WTC11 (cell line): ENCODE measurements around the gene COPZ1. TPM values are rescaled to one million over a fixed set of nuclear protein-coding genes. Genes with fewer than 3 reads are reported as not detected.

ENCODE experiments used
- ATAC-seq: fragments of 200-7000 bp; cut with Tn5 transposase; 2 replicates; pipeline ENCODE4 v1.10.0; 2021; ENCODE audit warnings: mild to moderate bottlenecking, moderate library complexity
- CTCF ChIA-PET: fragments of 300-600 bp; sonication (Branson Sonifier 250); formaldehyde crosslinking; loops from one replicate; lab custom pipeline; 2021; ENCODE audit warnings: antibody characterized with exemption; lab: Charles Lee
- POLR2A ChIA-PET: fragments of 350-600 bp; sonication (Branson Sonifier 250); formaldehyde crosslinking; loops from one replicate; lab custom pipeline; 2021; ENCODE audit warnings: antibody characterized with exemption; lab: Charles Lee
- DNase-seq: peaks from one replicate; pipeline ENCODE4 v3.0.0; 2021; ENCODE audit warnings: low spot score
- H3K27ac Mint-ChIP-seq: 2 replicates; pipeline ENCODE4 v1.8.0; 2021; ENCODE audit warnings: mixed read lengths
- H3K27me3 Mint-ChIP-seq: 2 replicates; pipeline ENCODE4 v1.8.0; 2021; ENCODE audit warnings: low read depth, mild to moderate bottlenecking, moderate library complexity, mixed read lengths
- H3K36me3 Mint-ChIP-seq: 2 replicates; pipeline ENCODE4 v1.8.0; 2021; ENCODE audit warnings: mixed read lengths
- H3K4me1 Mint-ChIP-seq: 2 replicates; pipeline ENCODE4 v1.8.0; 2022; ENCODE audit warnings: mixed read lengths
- H3K4me3 Mint-ChIP-seq: 2 replicates; pipeline ENCODE4 v1.8.0; 2021; ENCODE audit warnings: mild to moderate bottlenecking, moderate library complexity, mixed read lengths
- H3K9me3 Mint-ChIP-seq: 2 replicates; pipeline ENCODE4 v1.8.0; 2021; ENCODE audit warnings: mixed read lengths
- AFF4 ChIP-seq: sonication (generic); formaldehyde crosslinking; IDR thresholded peaks from 2 replicates; pipeline ENCODE4 v1.8.1; 2023; ENCODE audit warnings: mild to moderate bottlenecking, missing genetic modification reagents, borderline replicate concordance
- ATF3 ChIP-seq: sonication (generic); formaldehyde crosslinking; conservative IDR thresholded peaks from 2 replicates; pipeline ENCODE4 v1.8.1; 2022; ENCODE audit warnings: mild to moderate bottlenecking, missing genetic modification reagents
- CTCF ChIP-seq: fragments of 200-600 bp; IDR thresholded peaks from 2 replicates; pipeline ENCODE4 v1.8.0; 2022; ENCODE audit warnings: antibody characterized with exemption
- E2F4 ChIP-seq: sonication (generic); formaldehyde crosslinking; IDR thresholded peaks from 2 replicates; pipeline ENCODE4 v1.8.1; 2022; ENCODE audit warnings: low read depth, mild to moderate bottlenecking, moderate library complexity, missing genetic modification reagents, borderline replicate concordance
- FOXJ3 ChIP-seq: sonication (generic); formaldehyde crosslinking; IDR thresholded peaks from 2 replicates; pipeline ENCODE4 v1.9.0; 2021; ENCODE audit warnings: missing genetic modification reagents, mild to moderate bottlenecking, borderline replicate concordance
- HMGA2 ChIP-seq: fragments of 250-450 bp; sonication (Bioruptor Pico); IDR thresholded peaks from 2 replicates; pipeline ENCODE4 v1.4.0; 2021; ENCODE audit warnings: mild to moderate bottlenecking, moderate library complexity
- MXD4 ChIP-seq: fragments of 250-450 bp; sonication (Bioruptor Pico); IDR thresholded peaks from 2 replicates; pipeline ENCODE4 v1.8.0; 2021; ENCODE audit warnings: mild to moderate bottlenecking, moderate library complexity, borderline replicate concordance
- NR2C2 ChIP-seq: sonication (generic); formaldehyde crosslinking; IDR thresholded peaks from 2 replicates; pipeline ENCODE4 v1.8.0; 2022; ENCODE audit warnings: mild to moderate bottlenecking, missing genetic modification reagents
- RORB ChIP-seq: fragments of 250-450 bp; sonication (Bioruptor Pico); IDR thresholded peaks from 2 replicates; pipeline ENCODE4 v1.9.0; 2021; ENCODE audit warnings: mild to moderate bottlenecking
- SMAD4 ChIP-seq: sonication (generic); formaldehyde crosslinking; IDR thresholded peaks from 2 replicates; pipeline ENCODE4 v1.8.0; 2022; ENCODE audit warnings: mild to moderate bottlenecking, missing genetic modification reagents
- STAT6 ChIP-seq: sonication (generic); formaldehyde crosslinking; conservative IDR thresholded peaks from 2 replicates; pipeline ENCODE4 v1.8.1; 2023; ENCODE audit warnings: mild to moderate bottlenecking, low read depth, missing genetic modification reagents, moderate library complexity
- TEAD4 ChIP-seq: sonication (generic); formaldehyde crosslinking; IDR thresholded peaks from 2 replicates; pipeline ENCODE4 v1.8.0; 2022; ENCODE audit warnings: mild to moderate bottlenecking, missing genetic modification reagents
- total RNA-seq: library from RNA; stranded (reverse); gene quantifications from 3 replicates; pipeline ENCODE4 v1.2.3, GENCODE V29; 2021

COPZ1 gene
- total RNA-seq, 1 experiment from 2014 or later, result 98.2 TPM

- ChIA-PET CTCF (interaction anchor here (1.0 kb wide), 1 partner anchor 10 kb away, joined by 3 read pairs; no protein-coding TSS in a partner anchor), POLR2A (no interaction called here)
- Mint-ChIP-seq H3K27ac (no peak overlapping the region), H3K4me3 (no peak overlapping the region), H3K9me3 (no peaks in the 10 kb centered on the region), H3K4me1 (peaks cover 47% of the 10 kb centered on the region), H3K27me3 (peaks cover 18% of the 10 kb centered on the region), H3K36me3 (peaks cover 46% of the 10 kb centered on the region)
- ATAC-seq, result no peak
- no peak for DNase-seq
- no peak for TF ChIP-seq E2F4 (CRISPR knock-in tag)
- no peak for TF ChIP-seq SMAD4 (CRISPR knock-in tag)
- no peak for TF ChIP-seq TEAD4 (CRISPR knock-in tag)
Measured at GRCh38 chr12:54349036-54349435, 24.1 kb downstream of the COPZ1 start.

- Mint-ChIP-seq H3K4me3 (no peak overlapping the region), H3K4me1 (peaks cover 47% of the 10 kb centered on the region), H3K9me3 (no peaks in the 10 kb centered on the region), H3K36me3 (peaks cover 45% of the 10 kb centered on the region), H3K27ac (no peak overlapping the region), H3K27me3 (peaks cover 18% of the 10 kb centered on the region)
- CTCF ChIA-PET, result interaction anchor here (1.0 to 4.3 kb wide), 6 partner anchors 9 to 158 kb away, joined by 3 to 61 read pairs (median 4); partner anchors contain the start of gene COPZ1
- DNase-seq (no peak), ATAC-seq (no peak)
- TF ChIP-seq SMAD4 (CRISPR knock-in tag) (no peak), FOXJ3 (CRISPR knock-in tag) (no peak), RORB (CRISPR knock-in tag) (no peak), STAT6 (CRISPR knock-in tag) (no peak), NR2C2 (no peak), HMGA2 (CRISPR knock-in tag) (no peak), AFF4 (no peak), MXD4 (CRISPR knock-in tag) (no peak), ATF3 (CRISPR knock-in tag) (no peak), CTCF (no peak)
- POLR2A ChIA-PET, result no interaction called here
Measured at GRCh38 chr12:54349679-54350078, 24.7 kb downstream of the COPZ1 start.
